Omental fat pad (tissue), 4 donors: ENCODE results near the gene FA2H. TPM values are rescaled to one million over a fixed set of nuclear protein-coding genes. Genes with fewer than 3 reads are reported as not detected.
"Not testable (repeated sequence)": the region's sequence is repeated elsewhere in the genome, so short reads cannot be mapped to it uniquely, and the experiment has no call there.

Experiments
- ATAC-seq: fragments of 150-250 bp; one replicate; pipeline ENCODE4 v1.9.1; 2016; ENCODE audit warnings: mild to moderate bottlenecking, moderate library complexity; ENCODE audit not compliant: low FRiP score
- DNase-seq: peaks from one replicate; pipeline ENCODE4 v3.0.0-alpha.2; 2019; ENCODE audit warnings: low spot score
- total RNA-seq, 4 donors: library from RNA; depleted of rRNA; stranded (reverse); fragments of >200 nt; gene quantifications; one replicate each; pipeline ENCODE4 v1.1.0, GENCODE V29; 2016
- TF ChIP-seq, protein P1 (sequence below), 3 donors: fragments of 450-650 bp; IDR thresholded peaks; one replicate each; pipeline ENCODE4 v1.5.1; 2016 to 2017; ENCODE audit warnings: antibody characterized with exemption in 3 of 3, mild to moderate bottlenecking in 3 of 3, moderate library complexity in 2 of 3

Gene FA2H
- total RNA-seq, 4 donors from 2014 or later = not detected

DNA sequence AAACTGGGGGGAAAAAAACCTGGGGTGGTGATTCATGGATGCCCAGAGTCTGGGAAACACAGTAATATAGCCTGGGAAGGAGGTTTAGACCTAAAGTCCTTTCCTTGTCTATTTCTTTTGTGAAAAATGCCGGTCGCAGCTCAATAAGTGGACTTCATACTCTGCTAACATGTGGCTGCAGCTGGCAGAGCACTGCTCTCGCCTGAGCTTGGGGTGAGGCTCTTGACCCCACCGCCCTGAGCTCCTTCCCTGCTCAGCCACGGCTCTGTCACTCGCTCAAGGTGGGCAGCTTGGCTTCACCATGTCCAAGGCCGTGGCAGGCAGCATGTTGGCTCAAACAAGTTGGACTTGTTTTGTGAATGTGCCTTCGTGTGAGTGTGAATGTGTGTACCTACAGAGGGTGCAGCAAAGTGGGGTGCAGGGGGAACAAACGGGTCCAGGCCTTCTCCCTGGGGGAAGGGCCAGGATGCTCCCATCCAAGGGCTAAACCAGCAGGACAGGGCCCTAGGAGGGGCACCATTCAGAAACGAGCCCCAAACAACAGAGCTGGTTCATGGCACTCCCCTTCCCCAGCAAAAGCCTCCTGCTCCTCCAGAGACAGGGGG lies 4.9 kb downstream of the FA2H start:
- no peak for DNase-seq
- ATAC-seq = no peak
- TF ChIP-seq, protein P1, sequence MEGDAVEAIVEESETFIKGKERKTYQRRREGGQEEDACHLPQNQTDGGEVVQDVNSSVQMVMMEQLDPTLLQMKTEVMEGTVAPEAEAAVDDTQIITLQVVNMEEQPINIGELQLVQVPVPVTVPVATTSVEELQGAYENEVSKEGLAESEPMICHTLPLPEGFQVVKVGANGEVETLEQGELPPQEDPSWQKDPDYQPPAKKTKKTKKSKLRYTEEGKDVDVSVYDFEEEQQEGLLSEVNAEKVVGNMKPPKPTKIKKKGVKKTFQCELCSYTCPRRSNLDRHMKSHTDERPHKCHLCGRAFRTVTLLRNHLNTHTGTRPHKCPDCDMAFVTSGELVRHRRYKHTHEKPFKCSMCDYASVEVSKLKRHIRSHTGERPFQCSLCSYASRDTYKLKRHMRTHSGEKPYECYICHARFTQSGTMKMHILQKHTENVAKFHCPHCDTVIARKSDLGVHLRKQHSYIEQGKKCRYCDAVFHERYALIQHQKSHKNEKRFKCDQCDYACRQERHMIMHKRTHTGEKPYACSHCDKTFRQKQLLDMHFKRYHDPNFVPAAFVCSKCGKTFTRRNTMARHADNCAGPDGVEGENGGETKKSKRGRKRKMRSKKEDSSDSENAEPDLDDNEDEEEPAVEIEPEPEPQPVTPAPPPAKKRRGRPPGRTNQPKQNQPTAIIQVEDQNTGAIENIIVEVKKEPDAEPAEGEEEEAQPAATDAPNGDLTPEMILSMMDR (IDR thresholded peaks at IDR 0.05) = no peak

DNA sequence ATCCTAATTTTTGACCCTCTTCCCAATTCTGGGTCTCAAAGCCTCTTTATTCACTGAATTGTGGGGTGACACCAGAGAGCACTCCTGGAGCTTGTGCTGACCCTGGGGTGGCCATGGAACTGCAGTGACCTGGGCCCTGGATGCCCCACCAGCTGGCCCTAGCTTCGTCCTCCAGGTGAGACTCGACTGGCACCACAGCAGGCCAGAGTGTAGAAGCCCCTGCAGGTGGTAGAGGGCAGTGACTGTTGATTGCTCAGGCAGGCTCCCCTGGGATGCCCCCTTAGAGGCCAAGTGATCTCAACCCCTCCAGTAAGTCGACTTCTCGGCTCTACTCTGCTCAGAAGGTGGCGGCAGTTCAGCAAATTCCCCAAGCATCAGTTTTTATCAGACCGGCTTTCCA lies 6.4 kb downstream of the FA2H start:
- TF ChIP-seq, protein P1 (IDR thresholded peaks at IDR 0.05) = no peak
- no peak for ATAC-seq
- DNase-seq = no peak

DNA sequence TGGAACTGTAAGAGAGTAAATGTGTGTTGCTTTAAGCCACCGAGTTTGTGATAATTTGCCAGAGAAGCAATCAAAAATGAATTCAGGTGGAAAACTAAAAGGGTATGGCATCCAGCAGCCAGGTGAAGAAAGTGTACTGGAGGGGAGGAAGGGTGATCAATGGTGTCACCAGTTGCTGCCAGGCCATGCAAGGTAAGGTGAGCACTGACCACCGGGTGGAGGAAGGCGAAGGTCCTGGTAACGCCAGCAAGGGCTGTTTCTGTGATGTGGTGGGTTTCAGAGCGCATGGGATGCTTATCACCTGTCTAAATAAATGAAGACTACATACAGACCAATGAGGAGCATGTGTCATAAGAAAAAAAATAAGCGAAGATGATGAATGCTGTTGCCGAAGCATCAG lies 6.9 kb downstream of the FA2H start:
- TF ChIP-seq, protein P1 (IDR thresholded peaks at IDR 0.05) = no peak
- DNase-seq (no peak), ATAC-seq (no peak)

DNA sequence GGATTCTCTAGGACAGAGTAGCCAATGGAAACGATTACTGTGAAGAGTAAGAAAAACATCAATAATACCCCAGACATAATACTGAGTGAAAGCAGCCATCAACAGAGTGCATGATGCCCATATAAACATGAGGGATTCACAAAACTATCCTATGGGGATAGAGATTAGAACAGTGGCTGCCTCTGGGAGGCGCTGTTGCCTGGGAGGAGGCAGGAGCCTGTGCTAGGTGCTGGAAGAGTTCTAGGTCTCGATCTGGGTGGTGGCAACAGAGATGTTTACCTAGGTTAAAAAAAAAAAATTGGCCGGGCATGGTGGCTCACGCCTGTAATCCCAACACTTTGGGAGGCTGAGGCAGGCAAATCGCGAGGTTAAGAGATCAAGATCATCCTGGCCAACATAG lies 7.9 kb downstream of the FA2H start:
- DNase-seq = no peak
- TF ChIP-seq, protein P1 (IDR thresholded peaks at IDR 0.05) = no peak
- ATAC-seq = no peak

DNA sequence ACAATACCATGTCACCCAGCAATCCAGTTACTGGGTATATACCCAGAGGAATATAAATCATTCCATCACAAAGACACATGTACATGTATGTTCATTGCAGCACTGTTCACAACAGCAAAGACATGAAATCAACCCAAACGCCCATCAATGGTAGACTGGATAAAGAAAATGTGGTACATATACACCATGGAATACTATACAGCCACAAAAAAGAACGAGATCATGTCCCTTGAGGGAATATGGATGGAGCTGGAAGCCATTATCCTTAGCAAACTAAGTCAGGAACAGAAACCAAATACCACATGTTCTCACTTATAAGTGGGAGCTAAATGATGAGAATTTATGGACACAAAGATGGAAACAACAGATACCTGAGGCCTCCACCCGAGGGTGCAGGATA lies 10.4 kb downstream of the FA2H start:
- not testable (repeated sequence) for DNase-seq, ATAC-seq

DNA sequence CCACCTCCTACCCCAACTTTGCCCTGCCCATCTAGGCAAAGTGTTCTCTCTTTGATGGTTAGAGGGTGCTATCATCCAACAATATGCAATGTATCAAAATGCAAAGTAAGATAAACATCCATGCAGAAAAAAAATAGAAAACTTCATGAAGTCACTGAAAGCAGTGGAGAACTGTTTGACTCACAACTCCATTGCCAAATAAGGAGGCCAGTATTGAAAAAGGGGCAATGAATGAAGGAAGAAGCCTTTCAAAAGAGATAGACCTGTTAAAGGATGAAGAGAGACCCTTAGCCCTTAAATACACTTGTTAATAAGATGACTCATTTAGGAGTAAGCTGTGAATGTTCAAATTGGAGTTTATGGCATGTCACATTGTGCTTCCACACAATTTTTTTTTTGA lies 13.0 kb downstream of the FA2H start:
- DNase-seq (no peak), ATAC-seq (no peak)
- TF ChIP-seq, protein P1 (IDR thresholded peaks at IDR 0.05) = no peak

DNA sequence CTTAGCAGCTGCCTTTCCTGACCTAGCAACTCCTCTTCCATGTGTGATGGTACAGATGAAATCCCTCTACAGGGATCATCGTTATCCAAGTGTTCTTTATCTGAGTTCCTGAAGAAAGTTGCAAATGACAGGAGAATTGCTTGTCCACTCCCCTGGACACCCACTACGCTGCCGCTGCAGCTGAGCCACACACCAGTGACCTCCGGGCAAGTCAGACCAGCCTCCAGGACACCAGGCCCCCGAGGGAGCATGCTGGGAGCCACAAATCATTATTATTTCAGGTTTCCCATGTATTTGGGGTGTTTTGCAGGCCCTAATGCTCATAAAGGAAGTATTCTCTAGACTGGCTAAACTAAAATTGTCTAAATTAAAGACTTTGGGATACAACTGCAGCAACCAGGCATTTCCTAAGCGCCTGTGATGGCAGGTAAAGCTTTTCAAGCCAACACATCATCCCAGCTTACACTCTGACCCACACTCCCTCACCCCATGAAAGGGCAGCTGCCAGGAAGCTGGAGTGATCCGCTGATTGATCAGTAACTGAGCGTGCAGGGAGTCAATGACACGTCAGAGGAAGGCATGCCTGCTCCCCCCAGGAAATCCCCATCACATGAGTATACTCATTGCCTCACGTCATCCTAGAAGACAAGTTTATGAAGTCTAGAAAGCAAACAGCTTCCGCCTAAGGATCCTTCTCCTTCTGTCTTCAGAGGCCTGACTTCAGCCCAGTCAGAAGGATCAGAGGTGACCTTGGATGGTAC lies 14.4 kb downstream of the FA2H start:
- TF ChIP-seq, protein P1 (IDR thresholded peaks at IDR 0.05) = no peak
- ATAC-seq = no peak
- no peak for DNase-seq
